ENCODE data around the gene FKBP14.
A peak's percentile ranks its signal among the peaks of the same experiment; 100 is the strongest.

The FKBP14 gene

DNA sequence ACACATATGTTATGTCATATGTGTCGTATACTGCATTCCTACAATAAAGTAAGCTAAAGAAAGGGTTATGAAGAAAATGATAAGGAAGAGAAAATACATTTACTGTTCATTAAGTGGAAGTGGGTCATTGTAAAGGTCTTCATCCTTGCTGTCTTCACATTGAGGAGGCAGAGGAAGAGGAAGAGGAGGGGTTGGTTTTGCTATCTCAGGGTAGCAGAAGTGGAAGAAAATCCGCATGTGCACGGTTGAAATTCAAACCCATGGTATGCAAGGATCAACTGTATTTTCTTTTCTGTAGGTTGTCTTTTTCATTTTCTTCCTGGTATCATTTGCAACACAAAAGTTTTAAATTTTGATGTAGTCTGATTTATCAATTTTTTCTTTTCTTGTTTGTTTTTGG is 8.0 kb upstream of the FKBP14 start:
- H3K4me3 ChIP-seq (ENCODE audit: low read depth, low read length) = no peak overlapping the region

DNA sequence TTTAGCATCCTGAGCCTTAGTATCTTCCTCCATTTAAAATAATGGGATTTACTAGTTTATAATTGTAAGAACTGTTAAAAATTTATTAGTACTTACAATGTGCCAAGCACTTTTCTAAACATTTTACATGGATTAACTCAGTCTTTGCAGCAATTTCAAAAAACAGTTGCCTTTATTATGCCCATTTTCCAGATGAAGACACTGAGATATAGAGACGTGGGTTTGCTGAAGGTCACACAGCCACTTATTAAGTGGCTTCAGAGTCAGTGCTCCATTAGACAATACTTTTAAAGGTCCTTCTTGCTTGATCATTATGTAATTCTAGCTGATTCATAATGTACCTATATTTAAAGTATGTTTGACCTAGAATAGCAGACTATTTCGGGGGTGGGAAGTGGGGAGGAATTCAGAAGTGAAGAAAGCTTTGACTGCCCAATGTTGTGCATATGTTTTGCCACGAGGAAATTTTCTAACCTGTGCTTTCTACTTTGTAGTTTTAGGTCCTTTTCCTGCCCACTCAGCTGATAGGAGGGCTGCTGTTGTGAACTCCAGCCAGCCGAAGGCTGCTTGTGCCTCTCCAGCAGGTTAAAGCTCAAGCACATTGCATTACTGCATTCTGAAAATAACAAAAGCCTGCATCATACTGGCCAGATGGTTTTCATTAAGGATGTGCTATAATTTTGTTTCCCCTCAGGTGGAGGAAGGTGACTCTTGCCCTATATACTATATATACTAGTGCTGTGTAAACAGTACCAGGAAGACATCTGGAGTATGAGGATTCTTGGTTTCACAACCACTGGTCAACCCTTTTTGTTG is 6.0 kb upstream of the FKBP14 start:
- no peak overlapping the region for H3K4me3 ChIP-seq (ENCODE audit: low read depth, low read length)

DNA sequence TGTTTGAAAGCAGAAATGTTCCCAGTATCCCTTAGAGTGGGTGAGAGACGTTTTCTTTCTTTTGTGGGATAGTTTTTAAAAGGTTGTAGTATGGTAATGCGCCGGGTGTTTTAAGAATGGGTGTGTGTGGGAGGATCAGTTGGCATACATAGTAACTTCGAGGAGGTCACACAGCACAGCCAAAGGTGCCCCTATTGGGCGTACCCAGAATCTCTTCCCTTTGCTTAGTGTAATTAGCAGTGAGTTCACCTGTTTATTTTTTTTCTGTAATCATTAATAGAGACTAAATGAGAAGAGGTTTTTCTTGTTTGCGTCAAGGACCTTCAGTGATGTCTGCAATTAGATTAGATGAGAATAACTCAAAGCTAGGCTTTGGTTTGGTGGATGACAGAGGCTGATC is 3.2 kb upstream of the FKBP14 start:
- H3K4me3 ChIP-seq (ENCODE audit: low read depth, low read length) = peak overlapping the region; percentile 78

DNA sequence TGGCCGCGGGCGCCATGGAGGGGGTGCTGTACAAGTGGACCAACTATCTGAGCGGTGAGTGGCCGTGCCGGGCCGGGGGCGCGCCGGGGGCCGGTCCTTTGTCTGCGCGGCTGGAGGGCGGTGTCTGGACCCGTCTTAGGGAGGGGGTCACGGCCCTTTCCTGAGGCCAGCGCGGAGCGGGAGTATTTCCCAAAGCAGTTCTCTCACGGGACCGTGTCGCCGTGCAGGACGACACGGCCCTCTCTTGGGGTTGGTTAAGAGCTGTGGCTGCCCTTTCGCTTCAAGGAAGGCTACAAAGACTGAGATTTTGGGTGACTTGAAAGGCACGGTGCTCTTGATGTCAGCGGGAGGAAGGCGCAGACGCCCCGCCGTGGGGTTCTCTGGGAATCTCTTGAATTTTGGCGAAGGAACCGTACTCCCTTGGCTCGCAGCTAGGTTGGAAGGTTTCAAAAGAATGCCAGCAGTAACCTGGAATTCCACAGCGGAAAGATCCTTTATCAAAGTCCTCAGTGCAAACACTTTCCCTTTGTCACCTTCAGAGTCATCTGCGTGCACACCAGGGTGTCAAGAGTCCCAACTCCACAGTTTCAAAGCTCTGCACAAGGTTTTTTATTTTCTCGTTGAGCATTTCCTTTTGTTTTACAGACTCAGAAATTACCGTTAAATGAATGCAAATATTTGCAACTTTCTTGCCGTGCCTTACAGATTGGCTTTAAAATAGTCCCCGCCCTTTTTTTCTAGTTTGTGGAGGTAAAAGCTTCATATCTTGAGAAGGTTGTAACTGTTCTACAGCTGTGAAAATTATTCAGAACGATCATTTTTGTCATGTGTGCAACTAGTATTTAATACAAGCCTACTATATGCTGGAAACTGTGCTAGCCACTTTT is 2.5 kb upstream of the FKBP14 start:
- peak overlapping the region; percentile 78 for H3K4me3 ChIP-seq (ENCODE audit: low read depth, low read length)

DNA sequence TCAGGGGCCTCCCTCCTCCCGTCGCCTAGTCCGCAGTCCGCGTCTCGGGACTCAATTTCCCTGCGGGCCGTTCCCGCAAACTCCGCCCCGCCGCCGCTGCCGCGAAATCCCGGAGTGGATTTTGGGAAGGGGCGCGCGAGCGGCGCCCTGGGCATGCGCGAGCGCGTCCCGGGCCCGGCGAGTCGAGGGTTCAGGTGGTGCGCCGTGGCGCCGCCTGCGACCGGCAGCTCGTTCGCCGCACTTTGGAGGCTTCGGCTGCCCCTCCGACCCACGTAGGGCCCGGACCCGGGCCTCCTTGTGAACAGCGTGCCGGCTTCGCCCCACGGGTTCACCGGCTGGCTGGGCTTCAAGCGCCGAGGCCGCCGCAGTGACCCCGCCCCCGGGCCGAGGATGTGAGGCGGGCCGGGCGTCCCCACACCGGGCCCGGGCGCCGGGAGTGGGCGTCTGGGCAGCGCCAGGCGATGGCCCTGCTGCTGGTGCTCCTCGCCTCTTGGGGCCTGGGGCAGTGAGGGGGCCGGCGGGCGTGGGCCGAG is 1.8 kb upstream of the FKBP14 start, which contains the start of gene PLEKHA8:
Gene PLEKHA8, plus strand, starts transcription at position 197 of the 533 bp plus-strand sequence. CDS start 351 bp downstream, outside the sequence.
- H3K4me3 ChIP-seq (ENCODE audit: low read depth, low read length) = peak within 1 kb of the TSS; percentile 78

DNA sequence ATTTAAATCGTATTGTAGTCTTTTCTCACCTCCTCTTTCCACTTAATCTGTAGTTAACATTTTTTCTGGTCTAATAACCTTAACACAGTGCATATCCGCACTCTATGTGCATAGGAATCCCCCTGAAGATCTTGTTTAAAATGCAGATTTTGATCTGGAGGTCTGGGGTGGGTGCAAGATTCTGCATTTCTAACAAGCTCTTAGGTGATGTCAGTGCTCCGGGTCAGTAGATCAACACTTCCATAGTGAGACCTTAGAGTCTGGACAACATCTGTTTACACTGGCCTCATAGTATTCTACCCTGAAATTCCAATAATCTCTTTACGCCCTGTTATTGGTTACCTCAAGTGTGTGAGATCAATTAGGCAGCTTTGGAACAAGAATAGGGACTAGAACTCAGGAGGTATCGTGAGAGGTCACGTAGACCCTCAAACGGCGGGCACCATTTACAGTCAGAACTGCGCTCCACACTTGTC is 1.3 kb upstream of the FKBP14 start:
- peak overlapping the region; percentile 78 for H3K4me3 ChIP-seq (ENCODE audit: low read depth, low read length)

DNA sequence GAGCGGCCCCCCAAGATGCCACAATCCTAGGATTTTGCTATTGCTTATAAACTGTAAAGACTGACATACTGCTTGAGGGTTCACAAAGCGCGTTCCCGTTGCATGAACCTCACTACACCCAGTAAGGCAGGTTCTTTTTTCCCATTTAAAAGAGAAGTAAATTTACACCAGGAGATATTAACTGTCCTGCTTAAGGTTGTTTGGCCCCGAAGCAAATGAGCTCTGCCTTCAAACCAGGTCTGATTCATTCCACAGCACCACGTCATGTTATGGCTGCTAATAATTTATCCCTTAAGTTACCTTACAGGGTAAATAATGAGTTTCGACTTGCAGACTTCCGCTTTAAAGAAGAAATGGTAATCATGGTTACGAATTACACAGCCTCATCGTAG is 559 bp upstream of the FKBP14 start:
- peak overlapping the region; percentile 78 for H3K4me3 ChIP-seq (ENCODE audit: low read depth, low read length)

DNA sequence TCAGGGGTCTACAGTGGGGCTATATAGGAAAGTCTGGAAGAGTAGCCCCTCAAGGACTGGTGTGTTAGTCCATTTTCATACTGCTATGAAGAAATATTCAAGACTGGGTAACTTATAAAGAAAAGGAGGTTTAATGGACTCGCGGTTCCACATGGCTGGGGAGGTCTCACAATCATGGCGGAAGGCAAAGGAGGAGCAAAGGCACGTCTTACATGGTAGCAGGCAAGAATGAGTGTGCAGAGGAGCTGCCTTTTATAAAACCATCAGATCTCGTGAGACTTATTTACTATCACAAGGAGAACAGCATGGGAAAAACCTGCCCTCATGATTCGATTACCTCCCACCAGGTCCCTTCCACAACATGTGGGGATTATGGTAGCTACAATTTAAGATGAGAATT is 3.0 kb downstream of the FKBP14 start:
- H3K4me3 ChIP-seq (ENCODE audit: low read depth, low read length) = no peak overlapping the region

DNA sequence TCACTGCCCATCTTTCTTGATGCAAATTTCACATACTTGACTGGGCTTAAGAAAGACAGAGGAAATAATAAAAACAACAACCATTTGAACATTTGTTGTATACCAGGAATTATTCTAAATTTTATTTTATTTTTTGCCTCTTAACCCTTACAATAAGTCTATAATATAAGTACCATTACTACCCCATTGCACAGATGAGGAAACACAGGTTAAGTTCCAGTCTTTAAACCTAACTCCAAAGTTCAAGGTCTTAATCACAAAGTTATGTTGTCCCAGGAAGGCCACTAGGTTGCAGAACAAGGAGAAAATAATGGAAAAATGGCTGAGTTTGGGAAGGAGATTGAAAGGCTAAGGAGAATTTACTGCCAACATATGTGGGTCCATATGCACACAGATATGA is 3.5 kb downstream of the FKBP14 start:
- no peak overlapping the region for H3K4me3 ChIP-seq (ENCODE audit: low read depth, low read length)

DNA sequence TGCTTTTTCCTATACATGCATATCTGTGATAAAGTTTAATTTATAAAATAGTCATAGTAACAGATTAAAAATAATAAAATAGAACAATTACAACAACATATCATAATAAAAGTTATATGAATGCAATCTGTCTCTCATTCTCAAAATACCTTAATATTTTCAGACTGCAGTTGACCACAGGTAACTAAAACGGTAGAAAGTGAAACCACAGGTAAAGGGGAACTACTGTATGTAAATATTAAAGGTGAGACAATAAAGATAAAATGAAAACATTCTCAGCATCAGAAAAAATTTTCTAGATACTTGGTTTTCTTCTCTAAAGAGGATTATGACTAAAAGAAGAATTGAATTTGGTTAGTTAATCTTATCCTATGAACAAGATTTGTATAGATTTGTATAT is 6.0 kb downstream of the FKBP14 start:
- H3K4me3 ChIP-seq (ENCODE audit: low read depth, low read length) = no peak overlapping the region

DNA sequence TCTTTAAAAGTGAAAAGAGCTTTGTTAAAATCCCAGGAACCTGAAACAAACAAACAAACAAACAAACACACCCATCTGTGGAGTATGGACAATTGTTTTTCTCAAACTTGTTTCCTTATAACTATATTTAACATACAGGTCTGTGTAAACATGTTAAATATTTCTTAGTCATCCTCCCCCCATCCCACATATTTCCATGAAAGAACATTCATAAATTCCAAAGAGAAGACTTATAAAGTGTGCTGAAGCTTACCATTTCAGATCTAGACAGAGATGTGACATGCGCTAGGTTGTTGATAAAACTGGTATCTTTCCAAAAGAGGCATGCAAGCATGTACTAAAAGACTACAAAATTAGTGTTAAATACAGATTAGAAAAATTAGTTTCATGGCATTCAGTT is 6.5 kb downstream of the FKBP14 start:
- H3K4me3 ChIP-seq (ENCODE audit: low read depth, low read length) = no peak overlapping the region

DNA sequence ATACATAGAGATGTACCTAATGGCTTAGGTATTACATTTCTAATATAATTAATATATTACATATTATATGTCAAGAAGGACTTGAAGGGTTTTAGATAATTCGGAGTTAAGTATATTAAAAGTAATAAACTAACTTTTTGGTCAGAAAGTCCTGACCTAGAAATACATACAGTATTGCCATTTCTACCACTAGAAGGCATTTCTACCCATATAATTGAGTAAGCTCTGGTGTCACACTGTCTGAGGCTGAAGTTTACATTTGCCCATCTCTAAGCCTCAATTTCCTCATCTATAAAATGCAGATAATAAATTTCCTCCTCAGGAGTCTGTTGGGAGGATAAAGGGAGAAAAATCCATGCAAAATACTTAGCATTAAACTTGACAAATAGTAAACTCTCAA is 7.1 kb downstream of the FKBP14 start:
- H3K4me3 ChIP-seq (ENCODE audit: low read depth, low read length) = no peak overlapping the region

DNA sequence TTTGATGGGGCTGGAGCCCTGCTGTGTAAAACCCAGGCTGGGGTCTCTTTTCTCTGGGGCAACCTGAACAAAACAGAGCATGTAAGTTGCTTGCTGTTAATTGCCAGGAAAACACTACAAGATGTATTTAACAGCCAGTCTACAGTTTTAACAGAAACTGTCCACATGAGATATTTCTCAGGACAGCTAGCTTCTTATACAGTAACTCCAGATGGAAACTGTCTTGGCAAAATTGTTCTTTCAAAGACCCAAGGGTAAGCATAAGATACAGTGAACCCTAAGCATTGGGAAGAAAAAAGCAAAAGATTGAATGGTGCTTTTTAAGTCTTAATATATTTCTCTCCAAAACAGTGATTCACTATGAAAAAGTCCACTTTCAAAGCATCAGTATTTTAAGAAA is 8.1 kb downstream of the FKBP14 start:
- no peak overlapping the region for H3K4me3 ChIP-seq (ENCODE audit: low read depth, low read length)

DNA sequence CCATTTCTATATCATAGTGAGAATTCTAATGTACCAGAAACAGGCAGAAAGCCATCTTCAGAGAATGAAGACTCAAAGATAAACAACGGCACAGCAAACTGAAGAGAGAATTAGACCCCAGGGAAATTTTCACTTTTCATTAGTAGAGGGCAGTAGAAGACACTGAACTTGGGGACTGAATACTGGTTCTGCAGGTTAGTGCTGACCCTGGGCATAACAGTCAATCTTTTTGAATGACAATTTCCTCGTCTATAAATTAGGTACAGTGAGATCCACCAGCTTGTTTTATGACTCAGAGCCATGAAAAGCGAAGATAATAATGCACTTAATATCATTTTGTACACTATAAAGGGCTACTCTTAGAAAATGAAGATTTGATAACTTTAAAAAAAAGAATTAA is 13.7 kb downstream of the FKBP14 start:
- H3K4me3 ChIP-seq (ENCODE audit: low read depth, low read length) = no peak overlapping the region

DNA sequence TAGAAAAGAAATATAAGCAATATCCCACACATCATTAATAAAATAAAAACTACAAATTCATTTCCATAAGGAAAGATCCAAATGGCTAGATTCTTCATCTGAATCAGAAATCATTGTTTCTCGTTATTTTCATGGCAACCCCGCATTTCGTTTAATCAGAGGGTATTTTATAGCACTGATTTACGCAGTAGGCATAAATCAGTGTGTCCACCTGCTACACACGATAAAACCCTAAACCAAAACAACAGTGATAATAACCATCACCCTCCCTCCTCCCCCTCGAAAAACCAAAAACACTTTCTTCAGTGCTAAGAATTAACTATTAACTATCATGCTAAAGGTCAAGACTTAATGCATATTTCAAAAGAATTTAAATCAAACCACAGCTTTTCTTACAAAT is 16.5 kb downstream of the FKBP14 start:
- no peak overlapping the region for H3K4me3 ChIP-seq (ENCODE audit: low read depth, low read length)

DNA sequence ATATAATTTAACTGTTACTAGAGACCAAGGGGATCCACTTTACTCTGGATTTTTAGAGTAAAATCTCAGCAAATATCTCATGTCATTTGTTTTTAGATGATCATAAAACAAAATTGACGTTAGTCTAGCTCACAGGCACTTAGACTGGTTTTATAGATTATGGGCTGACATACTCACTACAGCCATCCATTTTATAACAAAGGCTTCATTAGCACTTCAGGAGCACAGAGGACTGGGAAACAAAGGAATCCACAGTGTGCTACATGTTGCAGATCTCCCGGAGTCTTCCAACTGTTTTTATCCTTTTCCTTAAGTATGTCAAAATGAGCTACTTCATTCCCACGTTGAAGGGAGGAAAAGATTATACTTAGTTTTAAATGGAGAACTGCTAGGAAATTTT is 21.0 kb downstream of the FKBP14 start:
- no peak overlapping the region for H3K4me3 ChIP-seq (ENCODE audit: low read depth, low read length)

DNA sequence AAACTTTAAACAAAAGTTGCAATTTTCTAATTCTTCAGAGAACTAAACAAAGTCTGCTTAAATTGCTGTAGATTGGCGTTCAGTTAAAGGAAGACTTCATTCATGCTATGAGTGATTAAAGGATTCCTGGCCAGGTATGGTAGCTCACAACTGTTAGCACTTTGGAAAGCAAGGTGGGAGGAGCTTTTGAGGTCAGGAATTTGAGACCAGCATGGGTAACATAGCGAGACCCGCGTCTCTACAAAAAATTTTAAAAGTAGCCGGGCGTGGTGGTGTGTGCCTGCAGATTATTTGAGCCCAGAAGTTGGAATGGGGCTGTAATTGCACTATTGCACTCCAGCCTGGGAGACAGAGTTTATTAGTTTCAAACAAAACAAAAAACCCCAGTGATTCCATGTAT is 23.4 kb downstream of the FKBP14 start:
- H3K4me3 ChIP-seq (ENCODE audit: low read depth, low read length) = no peak overlapping the region

DNA sequence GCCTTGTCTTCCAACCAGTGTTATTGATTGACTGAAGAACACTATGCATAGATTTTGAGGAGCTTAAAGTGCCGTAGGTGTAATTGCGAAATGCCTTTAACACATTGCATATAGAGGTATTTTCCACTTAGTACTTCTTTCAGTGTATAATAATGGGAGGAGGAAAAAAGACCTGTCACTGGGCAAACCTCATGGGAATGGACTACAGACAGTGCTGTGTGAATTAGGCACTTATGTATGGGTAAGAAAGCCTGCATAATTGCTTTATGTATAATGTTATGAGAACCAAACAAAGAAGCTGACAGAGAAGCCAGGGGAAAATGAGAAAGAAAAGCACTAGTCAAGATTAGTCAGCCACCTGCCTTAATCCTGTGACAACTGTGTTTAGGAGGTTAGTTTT is 24.5 kb downstream of the FKBP14 start:
- no peak overlapping the region for H3K4me3 ChIP-seq (ENCODE audit: low read depth, low read length)

DNA sequence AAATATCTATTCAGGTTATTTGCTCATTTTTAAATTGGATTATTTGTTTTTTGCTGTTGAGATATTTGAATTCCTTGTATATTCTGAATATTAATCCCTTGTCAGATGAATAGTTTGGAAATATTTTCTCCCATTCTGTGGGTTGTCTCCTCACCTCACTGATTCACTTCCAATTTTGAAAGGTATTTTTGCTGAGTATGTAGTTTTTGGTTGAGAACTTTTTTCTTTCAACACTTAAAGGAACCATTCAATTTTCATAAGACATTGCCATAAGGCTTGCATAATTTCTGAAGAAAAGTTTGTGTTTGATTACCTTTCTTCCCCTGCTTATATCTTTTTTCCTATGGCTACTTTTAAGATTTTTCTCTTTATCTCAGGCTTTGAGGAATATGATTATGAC is 28.0 kb downstream of the FKBP14 start:
- no peak overlapping the region for H3K4me3 ChIP-seq (ENCODE audit: low read depth, low read length)

DNA sequence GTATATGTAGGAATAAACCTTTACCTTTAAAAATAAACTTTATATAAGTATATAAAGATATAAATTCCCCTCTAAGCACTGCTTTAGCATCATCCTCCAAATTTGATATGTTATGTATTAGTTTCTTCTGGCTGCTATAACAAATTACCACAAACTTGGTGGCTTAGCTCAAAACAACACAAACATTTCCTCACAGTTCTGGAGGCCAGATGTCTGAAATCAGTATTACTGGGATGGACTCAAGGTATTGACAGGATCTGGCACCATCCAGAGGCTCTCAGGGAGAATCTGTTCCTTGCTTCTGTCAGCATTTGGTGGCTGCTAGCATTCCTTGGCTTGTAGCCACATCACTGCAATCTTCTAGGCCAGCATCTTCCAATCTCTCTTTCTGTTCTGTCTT is 30.2 kb downstream of the FKBP14 start:
- no peak overlapping the region for H3K4me3 ChIP-seq (ENCODE audit: low read depth, low read length)

DNA sequence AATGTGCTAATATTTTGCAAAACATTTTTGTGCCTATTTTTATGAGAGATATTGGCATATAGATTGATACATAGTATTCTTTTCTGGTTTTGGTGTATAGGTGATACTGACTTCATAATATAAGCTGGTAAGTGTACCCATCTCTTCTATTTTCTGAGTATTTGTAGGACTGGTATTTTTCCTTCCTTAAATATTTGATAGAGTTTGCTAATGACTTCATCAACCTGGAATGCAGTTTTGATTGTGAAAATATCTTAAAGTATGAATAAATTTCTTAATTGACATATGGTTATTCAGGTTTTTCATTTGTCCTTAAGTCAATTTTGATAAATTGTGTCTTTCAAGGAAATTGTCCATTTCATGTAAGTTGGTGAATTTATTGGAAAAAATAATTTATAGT is 30.9 kb downstream of the FKBP14 start:
- no peak overlapping the region for H3K4me3 ChIP-seq (ENCODE audit: low read depth, low read length)

DNA sequence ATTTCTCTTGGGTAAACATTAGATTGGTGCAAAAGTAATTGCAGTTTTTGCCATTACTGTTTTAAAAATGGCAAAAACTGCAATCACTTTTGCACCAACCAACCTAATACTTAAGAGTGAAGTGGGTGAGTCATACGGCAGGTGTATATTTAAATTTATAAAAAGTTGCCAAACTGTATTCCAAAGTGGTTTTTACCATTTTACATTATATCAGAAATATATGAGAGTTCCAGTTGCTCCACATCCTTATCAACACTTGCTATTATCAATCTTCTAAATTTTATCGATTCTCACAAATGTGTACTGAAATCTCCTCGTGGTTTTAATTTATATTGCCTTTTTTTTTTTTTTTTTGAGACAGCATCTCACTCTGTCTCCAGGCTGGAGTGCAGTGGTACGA is 33.4 kb downstream of the FKBP14 start:
- no peak overlapping the region for H3K4me3 ChIP-seq (ENCODE audit: low read depth, low read length)
